Camera-type eye (tissue), 1 donor: ENCODE data around the gene POLR2M. TPM values are rescaled to one million over a fixed set of nuclear protein-coding genes. Genes with fewer than 3 reads are reported as not detected.

Source experiments
- total RNA-seq: library from RNA; depleted of rRNA; stranded (reverse); fragments of >200 nt; gene quantifications from one replicate; pipeline ENCODE4 v1.2.3, GENCODE V29; 2014

The POLR2M gene
- 103 TPM for total RNA-seq

DNA sequence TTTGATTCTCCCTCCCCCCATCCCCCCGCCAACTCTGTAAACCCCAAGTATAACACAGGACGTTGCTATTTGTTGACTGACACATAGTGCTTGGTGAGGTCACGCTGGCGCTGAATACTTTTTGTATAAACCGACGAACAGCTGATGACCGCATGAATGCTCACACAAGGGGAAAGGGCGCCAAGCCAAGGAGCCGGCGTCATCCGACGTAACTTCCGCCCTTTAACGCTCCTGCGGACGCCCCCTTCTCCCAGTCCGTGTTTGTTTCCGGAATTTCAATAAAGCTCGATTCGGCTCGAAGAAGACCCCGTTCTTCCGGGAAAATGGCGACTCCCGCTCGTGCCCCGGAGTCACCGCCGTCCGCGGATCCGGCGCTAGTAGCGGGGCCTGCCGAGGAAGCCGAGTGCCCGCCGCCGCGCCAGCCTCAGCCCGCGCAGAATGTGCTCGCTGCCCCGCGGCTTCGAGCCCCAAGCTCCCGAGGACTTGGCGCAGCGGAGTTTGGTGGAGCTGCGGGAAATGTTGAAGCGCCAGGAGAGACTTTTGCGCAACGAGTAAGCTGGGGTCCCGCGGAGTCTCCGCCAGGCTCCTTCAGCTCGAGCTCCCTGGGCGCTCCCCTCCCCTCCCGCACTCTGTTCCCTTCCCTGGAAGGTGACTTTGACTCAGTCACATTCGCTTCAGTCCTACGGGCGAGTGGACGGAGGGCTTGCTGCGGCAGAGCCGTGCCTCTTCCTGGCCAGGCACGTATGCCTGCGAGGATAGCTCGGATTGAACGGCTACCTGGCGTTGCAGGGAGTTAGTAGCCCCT is at the start of gene POLR2M:
TSS of gene POLR2M (plus strand) at position 310 of the 805 bp plus-strand sequence. CDS start at position 439, 129 bp downstream.

Other genes with a start within 250 kb of the POLR2M start
- 2.9 TPM for gene MYZAP, start 114.8 kb upstream of the POLR2M start, total RNA-seq